NCI-H146 (cell line): ENCODE results near the gene ATXN1.

Experiments
- DNase-seq: peaks from one replicate; lab custom pipeline; 2025; lab: John Stamatoyannopoulos, UW

The ATXN1 gene

DNA sequence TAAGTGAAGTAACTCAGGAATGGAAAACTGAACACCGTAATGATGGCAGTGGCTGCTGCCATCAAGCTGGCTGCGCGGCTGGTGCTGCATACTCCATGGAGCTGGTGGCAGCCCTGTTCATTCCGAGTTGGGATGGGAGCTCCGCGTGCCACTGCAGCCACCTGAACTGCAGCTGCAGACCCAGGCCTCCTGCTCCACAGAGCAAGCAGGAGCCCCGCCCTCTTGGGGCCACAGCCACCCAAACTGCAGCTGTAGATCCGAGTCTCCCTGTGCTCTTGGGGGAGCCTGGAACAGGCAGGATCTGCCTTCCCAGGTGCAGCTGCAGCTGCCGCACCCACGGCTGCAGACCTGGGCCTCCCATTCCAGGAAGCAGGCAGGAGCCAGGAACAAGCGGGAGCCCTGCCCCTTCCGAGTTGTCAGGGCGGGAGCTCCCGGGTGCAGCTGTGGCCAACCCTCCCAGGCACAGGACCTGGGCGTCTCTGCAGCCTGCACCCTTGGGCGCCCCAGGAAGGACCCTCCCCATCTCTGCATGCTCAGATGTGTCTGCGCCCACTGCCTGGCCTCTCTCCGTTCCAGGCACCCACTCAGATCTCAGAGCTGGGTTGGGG is 402.6 kb downstream of the ATXN1 start:
- DNase-seq, result peak; percentile 79

DNA sequence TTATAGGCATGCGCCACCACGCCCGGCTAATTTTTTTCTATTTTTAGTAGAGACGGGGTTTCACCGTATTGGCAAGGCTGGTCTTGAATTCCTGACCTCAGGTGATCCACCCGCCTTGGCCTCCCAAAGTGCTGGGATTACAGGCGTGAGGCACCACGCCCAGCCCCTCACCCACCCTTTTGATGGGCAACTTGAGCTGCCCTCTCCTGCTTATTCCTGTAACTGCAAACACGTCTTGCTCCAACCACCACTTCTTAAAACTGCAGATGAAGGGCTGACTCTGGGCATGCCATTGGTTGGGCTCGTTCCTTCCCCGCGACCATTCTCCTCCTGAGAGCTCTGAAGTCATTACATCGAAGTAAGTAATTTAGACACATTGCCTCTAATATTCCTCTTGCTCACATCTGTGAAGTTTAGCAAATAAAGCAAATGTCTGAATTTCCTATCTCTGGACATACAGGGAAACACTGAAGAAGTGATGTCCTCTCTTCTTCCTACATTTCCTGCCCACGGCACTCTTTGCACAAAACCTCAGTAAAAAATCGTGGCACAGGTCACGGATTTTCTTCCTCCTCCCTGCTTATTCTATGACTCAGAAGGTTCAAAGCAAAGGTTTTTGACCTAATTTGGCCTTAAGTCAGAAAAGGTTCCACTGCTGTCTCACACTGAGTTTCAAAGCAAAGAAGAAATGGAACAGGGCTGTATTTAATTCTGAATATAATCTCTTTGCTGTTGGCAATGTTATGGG is 405.4 kb downstream of the ATXN1 start:
- DNase-seq, result no peak

DNA sequence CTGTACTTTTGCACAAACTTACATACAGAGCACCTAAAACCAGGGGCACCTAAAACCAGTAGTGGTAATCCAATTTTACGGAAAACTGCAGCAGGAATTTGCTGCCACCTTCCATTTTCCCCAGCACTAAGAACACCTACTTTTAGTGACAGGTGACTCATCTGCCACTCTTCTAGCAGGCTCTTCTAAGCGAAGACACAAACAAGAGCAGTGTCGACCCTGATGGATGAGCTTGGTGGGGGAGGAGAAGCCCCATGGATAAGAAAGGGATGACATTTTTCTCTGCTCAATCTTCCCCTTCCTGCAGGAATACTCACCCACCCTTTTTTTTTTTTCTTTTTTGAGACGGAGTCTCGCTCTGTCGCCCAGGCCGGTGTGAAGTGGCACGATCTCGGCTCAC is 406.0 kb downstream of the ATXN1 start:
- DNase-seq, result no peak

DNA sequence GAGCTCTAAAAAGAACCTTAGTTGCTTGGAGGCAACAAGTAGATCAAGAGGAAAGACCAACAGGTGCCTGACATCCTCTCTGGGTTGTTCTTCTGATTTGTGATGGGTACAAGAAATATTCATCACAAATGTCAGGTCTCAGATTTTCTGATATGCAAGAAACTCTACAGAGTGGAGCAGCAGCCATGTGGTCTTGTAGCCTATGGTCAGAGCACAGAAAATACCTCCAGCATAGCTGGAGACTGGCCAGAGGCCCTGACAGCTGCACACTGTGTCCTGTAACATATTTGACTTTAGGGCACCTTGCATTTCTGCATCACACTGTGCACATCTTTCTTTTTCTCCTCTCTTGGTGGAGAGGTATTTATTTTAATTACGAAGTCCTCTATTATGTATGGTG is 406.6 kb downstream of the ATXN1 start:
- no peak for DNase-seq

DNA sequence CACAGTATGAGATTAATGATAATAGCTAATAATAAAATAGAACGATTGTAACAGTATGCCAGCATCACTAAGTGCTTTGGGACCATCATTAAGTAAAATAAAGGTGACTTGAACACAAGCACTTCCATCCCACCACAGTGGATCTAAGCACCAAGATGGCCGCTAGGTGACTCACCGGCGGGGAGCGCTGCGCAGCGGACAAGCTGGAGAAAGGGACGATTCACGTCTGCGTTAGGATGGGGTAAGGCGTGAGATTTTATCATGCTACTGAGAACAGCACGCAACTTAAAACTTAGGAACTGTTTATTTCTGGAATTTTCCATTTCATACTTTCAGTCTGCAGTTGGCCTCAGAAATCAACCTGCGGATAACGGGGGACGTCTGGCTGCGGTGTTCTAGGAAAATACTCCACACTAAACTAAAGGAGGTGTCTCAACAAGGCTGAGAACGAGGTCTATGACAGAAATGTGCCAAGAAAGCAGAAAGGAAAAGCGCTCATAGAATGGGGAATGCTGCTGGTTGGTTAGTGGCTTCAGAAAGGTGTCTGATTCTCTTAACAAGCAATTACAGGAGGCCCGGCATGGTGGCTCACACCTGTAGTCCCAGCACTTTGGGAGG is 408.3 kb downstream of the ATXN1 start:
- DNase-seq, result no peak

DNA sequence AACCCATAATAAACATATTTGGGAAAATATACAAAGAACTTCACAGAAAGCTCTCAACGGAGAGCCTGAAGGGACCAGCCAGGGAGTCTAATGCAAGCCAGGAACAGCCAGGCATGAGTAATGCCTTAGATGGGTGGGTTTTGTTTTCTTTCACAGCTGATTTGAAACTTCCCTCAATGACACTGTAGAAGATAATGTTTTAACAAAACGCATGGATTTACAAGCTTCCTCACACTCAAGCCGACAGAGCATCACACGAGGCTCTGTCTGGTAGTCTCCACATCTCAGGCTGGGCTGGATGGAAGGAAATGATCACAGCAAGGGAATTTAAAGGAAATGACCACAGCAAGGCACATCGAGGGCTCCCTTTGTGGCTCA is 409.0 kb downstream of the ATXN1 start:
- no peak for DNase-seq

DNA sequence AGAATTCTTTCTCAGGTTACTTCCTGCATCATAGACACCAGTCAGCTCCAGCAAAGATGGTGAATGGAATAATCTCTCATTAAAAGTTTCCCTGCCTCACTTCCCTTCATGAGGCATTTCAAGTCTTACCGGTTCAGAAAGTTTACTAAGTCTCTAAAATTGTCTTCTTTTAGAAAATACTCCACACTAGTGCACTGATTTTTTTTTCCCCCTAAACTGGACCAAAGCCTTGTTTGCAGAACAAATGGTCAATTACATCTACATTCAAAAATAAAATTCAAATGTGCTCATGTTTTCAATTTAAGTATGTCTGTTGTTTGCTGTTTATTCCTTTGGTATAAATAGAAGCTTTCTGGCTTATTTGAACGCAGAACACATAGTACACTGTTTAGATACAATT is 411.7 kb downstream of the ATXN1 start:
- DNase-seq, result no peak

DNA sequence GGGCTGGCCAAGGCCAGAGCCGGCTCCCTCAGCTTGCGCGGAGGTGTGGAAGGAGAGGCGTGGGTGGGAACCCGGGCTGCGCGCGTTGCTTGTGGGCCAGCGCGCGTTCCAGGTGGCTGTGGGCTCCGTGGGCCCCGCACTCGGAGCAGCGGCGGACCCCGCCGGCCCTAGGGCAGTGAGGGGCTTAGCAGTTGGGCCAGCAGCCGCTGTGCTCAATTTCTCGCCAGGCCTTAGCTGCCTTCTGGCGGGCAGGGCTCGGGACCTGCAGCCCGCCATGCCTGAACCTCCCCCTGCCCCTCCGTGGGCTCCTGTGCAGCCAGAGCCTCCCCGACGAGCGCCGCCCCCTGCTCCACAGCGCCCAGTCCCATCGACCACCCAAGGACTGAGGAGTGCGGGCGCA is 414.4 kb downstream of the ATXN1 start:
- no peak for DNase-seq

DNA sequence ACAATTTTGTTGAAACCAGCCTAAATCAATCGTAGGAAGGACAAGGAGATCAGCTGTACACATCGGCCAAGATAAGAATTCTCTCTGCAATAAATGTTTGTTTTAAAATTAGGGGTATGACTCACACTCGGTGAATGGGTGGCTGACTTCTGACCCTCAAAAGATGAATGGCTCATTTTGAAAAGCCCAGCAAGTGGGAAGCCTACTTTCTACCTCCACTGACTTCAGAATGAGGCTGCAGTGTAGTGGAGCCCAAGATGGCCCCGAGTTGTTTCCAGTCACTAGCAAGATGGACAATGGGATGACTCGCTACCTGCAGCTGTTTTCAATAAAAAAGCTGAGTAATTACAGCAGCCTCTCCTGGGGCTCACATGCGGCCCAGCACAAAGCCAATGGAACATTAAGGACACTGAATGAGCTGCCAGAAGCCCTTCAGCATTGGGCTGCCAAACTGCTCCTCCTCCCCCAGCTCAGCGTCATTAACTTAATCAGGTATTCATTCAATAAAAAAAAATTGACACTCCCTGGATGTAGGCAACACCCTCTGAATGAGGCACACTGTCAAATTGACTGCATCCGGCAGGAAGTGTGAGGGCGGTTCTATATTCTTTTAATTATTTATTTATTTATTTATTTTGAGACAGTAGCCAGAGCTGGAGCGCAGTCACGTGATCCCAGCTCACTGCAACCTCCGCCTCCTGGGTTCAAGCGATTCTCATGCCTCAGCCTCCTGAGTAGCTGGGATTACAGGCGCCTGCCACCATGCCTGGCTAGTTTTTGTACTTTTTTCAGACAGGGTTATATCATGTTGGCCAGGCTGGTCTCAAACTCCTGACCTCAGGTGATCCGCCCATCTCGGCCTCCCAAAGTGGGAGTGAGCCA is 415.6 kb downstream of the ATXN1 start:
- peak; percentile 95 for DNase-seq

DNA sequence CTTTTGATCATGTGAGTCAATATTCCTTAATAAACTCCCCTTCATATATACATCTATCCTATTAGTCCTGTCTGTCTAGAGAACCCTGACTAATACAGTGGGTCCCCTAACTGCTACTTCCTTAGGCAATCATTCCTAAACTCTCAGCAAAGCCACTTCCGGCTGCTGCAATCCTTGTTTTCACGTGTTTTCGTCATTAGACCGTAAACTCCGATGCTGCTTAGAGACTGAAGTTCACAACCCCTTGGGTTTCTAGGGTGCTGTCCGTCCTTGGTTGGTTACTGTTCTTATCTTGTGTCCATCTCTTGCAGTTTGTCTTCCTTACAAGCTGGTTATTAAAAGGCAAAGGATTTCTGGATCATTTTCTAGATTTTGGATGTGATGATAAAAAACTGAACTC is 416.5 kb downstream of the ATXN1 start:
- DNase-seq, result no peak

DNA sequence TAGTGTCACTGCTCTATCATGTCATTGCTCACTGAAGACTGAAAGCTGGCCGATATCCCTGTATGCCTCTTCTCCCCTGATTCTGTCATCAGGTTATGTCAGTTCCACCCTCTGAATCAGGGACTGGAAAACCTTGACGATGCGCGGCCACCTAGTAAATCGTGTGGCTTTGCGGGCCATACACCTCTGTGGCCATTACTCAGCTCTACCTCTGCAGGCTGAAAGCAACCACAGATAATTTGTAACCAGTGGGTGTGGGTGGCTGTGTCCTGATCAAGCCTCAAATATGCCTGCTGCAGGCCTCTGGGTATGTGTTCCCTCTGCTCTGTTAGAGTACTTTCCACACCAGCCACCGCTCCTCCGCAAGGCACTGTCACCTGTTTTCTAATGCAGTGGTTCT is 417.7 kb downstream of the ATXN1 start:
- DNase-seq, result no peak

DNA sequence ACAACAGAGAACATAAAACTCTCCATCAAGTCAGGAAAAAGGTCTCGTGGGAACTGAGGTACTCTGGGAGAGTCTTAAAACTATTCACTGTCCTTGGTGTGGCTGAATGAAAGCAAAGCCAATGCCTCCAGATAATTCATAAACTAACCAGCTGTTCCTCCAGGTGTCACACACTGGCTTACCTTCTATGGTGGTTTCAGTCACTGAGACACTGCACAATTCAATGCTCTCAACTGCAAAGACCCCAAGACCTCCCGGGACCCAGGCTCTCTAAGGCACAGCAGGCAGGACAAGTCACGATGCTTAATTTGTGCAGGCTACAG is 422.0 kb downstream of the ATXN1 start:
- DNase-seq, result no peak

DNA sequence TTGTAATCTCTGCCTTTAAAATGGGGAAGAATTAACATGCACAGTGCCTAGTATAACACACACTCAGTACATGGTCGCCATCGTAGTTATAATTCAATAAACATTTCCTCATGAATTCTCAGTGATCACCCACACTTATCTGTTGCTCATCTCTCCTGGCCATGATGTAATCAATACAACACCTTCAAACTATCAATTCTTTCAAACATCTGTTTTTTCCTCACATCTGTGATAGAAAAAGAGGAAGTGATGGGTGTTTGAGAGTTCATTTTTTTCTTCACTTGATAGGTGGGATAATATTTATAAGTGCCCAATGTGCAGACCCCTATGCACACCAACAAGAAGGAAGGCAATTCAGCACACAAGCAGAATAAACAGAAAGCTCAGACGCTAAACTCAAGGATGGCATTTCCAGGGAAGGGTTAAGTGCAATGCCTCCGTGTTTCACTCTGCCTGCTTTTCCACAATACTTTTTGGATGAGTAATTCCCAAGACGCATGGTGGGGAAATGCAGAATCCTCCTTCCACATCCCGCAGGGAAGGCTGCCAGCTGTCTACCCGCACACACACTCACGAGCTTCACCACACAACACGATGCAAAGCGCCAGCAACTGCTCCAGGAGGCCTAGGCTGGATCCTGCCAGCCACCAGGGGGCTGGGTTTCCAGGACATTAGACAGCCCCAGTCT is 422.5 kb downstream of the ATXN1 start:
- peak; percentile 5 for DNase-seq

DNA sequence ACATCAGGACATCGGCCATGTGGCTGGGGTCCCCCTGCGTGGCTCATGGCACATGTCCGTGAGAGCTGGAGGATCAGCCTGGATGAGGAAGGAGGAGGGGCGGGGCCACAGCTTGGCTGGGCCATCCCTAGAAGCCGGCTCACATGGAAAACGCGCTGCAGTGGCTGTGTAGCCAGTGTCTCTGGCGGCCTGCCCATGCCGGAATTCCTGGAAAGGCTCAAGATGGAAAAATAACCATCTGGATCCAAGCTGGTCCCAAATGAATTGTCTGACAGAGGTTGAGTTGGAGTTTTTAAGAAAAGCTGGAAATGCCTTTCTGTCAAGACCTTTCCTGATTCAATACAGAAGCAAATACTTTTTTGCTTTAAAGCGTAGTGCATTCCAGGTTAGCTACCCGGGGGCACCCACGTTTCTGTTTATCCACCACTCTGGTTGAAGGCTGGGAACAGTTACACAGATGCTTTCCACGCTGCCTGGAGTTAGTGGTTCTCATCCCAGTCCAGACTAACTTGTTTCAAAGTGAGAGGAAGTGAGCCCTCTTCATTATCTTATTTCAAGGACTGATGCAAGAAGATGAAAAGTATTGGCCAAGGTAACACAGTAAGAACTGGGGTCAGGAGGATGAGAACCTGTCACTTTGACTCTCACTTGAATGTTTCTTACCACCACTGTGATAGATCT is 423.8 kb downstream of the ATXN1 start:
- no peak for DNase-seq

DNA sequence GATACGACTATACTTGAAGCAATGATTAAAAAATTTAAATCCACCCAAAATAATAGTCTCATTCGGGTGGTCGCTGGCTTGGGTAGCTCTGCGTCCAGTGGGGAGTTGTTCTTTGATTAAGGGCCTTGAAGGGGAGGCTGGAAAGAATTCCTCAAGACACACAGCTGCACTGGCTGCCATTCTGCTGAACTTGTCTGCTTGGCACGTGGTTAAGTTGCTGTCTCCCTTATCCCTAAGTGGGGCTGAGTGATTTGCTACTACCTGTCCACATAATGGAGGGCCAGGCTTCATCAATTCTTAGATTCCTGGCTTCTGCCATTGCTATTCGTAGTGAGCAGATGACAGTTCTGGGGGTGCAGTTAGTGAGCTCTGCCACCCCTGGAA is 424.4 kb downstream of the ATXN1 start:
- no peak for DNase-seq

DNA sequence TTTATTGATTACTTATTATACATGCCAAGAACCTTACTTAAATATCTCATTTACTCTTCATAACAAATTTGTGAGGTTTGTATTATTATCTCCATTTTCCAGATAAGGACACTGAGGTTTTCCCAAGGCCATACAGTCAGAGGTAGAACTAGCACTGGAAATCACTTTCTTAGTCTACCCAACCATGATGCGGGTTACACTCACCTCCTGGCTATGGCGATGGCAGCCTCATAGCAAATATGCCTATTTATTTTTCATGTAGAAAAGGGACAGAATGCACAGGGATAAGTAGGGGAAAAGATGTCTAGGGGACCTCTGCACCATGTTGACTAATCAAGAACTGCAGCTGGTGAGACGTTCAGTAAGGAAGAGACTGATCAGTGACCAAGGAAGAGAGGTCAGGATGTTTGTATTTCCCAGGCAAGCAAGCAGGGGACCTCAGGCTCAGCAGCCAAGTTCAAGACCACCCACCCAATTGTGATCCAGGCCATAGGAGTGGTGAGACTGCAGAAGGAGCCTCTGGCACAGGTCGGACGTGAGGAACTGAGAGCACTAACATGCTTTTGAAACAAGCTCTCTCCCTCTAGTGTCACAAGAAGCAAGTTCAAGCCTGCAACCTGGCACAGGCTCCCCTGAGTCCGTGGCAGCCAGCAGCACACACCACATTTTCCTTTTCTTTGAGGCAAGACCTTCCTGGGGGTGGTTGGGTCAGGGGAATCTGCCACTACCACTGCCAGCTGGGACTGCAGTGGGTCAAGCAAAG is 425.0 kb downstream of the ATXN1 start:
- DNase-seq, result no peak

DNA sequence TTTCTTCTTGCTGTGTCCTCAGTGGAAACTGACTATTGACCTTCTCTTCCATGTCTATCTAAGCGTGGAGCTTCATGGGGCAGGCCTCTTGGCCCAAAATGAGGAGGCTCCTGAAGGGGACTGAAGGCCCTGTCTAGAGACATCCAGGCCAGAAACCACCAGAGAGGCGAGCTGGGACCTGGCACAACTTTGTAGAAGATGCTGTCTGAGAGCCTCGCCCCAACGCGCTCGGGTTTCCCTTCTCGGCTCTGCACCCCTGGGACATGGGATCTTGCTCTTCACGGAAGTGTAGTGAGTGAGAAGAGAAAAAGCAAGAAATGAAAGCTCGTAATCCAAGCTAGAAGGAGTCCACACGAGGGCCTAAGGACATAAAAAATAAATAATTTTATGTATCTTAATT is 426.1 kb downstream of the ATXN1 start:
- DNase-seq, result no peak

DNA sequence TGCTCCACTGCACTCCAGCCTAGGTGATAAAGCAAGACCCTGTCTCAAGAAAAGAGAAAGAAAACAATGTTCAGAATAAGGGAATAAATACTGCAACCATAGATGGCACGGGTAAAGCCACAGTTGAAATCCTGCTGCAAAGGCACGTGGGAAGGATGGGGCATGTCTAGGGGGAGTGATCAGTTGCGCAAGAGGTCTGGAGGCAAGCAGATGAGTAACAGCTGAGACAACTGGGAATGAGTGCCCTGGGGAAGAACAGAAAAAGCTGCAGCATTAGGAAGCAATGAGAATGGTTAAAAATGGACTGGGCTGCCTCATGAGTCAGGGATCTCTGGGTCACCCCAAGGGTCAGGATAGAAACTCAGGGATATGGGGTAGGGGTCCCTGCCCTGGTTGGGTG is 426.6 kb downstream of the ATXN1 start:
- DNase-seq, result no peak

DNA sequence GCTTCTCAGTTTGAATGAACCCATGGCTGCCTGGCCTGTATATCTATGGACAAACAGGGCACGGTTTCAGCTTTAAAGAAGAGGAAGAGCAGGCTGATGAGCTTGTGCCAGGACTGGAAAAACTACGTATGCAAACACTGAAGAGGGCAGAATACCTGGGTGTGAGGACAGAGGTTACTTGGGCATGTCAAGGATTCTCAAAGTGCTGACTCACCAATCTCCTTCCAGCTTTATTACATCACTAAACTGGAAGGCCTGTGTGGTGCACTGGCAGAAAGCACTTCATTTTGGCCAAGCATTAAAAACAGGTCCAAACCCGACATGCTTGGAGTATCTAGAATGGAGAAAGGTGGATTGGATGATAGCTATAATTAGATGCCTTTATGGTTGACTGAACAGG is 427.7 kb downstream of the ATXN1 start:
- DNase-seq, result no peak

DNA sequence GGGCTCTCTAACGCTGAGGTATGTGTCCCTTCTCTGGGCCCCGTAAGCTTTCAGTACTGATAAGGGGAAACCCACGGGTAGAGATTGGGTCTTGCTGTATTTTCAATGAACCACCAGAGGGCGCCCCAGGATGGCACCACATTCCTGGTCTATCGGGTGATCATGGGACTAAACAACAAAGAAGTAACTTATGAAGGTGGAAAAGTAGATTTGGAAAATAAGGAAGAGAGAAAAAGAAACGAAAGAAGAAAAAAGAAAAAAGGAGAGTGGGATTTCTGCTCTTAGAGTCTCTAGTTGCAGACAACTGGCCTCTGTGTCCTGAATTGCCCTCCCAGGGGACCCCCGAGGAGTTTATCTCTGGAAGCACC is 429.1 kb downstream of the ATXN1 start:
- DNase-seq, result peak; percentile 87
